Myocyte (in vitro differentiated cells): ENCODE data around the gene PTGIR. TPM values are rescaled to one million over a fixed set of nuclear protein-coding genes. Genes with fewer than 3 reads are reported as not detected.

Experiments
- DNase-seq: peaks from one replicate; pipeline ENCODE4 v3.0.0-alpha.2; 2012; ENCODE audit warnings: low read depth
- total RNA-seq: library from RNA; depleted of rRNA; stranded (reverse); fragments of >200 nt; gene quantifications from 2 replicates; pipeline ENCODE4 v1.2.3, GENCODE V29; 2014

PTGIR gene
- total RNA-seq, 1 donor from 2014 or later = 0.24 TPM

DNA sequence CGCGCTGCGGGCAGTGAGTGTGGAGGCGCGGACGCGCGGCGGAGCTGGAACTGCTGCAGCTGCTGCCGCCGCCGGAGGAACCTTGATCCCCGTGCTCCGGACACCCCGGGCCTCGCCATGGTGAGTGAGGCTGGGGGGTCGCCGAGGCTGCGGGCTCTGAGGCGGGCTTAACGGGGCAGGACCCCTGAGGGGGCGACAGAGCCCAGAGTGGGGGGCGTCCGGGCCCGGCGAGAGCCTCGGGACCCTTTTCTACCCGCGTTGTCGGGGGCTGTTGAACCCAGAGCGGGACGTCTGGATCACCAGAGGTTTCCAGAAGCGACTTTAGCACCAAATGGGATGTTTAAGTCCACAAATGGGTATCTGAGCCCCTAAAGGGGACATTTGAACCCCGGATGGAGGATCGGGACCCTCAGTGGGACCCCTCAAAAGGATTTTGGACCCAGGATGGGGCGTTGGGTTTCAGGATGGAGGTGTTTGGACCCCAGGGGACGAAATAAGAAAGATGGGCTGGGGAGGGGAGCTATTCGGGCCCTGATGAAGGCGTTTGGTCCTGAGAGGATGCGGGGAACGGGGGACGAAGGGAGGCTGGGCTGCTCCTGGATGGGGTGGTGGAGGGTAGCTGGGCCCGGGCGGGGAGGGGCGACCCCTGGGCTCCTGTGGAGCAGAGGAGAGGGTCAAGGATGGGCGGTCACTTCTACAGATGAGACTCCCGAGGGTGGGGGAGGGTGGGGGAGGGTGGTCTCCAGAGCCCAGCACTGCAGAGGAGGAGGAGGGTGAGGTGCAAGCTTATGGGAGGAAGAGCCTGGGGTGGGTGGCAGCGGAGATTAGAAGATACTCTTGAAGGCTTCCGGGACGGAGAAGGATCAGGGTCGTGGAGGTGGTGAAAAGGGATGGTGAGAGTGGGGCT is 23.3 kb downstream of the PTGIR start, which contains the start of gene CALM3:
CALM3 (plus strand) TSS at position 13 of the 907 bp plus-strand sequence; CDS start at position 118, 105 bp downstream.
- DNase-seq = no peak

DNA sequence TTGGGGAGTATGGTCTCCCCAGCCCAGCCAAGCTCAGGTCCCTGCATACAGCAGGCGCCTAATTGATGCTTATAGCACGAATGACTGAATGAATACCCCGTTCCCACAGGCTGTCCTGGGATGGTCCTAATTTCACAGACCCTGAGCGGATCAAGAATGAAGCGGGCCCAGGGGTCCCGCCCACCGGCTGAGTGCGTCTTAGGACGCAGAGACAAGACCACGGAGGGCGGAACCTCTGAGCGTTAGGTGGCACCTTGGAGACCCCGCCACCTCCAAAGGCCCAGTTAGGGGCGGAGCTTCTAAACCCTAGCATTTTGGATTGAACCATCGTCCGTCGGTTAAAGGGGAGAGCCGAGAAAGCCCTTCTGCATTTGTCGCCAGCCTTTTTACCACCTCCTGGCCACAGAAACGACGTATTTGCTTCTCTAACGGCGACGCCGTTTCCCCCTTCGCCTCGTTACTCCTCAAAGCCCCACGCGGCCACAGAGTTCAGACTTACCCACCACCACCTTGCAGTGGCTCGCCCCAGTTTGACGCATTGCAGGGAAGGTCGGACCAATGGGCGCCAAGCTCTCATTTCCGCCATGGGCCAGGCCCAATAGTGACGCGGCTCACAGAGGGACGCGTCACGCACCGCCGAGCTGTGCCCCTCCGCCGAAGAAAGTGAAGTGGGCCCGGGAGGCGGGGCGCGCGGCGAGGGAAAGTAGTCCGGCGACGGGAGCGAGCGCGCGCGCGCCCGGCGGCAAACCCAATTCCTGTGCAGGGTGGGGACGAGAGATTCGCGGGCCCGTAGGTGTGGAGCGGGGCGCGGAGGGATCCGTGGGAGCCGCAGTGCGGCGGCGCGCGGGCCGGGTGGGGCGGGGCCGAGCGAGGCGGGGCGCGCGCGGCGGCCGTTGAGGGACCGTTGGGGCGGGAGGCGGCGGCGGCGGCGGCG is 24.2 kb downstream of the PTGIR start:
- DNase-seq = peak; percentile 98

DNA sequence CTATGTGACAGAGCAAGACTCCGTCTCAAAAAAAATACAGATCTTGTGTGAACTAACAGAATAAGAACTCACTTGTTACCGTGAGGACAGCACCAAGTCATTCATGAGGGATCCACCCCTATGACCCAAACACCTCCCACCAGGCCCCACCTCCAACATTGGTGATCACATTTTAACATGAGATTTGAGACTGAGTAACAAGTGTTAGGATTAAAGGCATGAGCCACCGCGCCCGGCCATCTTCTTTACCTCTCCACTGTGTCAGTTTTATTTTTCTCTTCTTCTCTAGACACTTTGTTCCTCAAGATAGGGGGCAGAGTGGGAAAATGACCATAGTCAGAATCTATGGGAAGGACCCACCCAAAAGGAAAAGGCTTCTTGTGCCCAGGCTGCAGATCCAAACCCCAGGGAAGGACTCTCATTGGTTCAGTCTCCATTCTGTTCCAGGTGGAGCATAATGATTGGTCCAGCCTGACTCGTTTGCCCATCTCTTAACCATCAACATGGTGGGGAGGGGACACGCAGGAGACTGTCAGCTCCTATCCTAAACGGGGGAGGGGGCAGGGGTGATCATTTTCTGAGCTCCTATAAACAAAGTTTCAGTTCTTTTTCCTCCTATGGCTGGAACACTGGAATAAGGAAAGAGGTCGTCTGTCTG is 25.0 kb downstream of the PTGIR start:
- DNase-seq = no peak

- DNase-seq = no peak
Measured at GRCh38 chr19:46598372-46598917, 26.4 kb downstream of the PTGIR start.

DNA sequence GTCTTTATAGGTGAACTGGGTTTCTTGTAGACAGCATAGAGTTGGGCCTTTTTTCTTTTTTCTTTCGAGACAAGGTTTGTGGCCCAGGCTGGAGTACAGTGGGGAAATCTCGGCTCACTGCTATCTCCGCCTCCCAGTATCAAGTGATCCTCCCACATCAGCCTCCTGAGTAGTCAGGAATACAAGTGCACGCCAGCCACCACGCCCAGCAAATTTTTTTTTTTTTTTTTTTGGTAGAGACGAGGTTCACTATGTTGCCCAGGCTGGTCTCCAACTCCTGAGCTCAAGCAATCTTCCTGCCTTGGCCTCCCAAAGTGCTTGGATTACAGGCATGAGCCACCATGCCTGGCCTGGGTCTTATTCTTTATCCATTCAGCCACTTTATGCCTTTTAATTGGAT is 28.9 kb downstream of the PTGIR start:
- no peak for DNase-seq

GRCh38 chr19:46591870-46592269 is 33.0 kb downstream of the PTGIR start:
- DNase-seq = no peak

GRCh38 chr19:46591254-46591653 is 33.6 kb downstream of the PTGIR start:
- no peak for DNase-seq

DNA sequence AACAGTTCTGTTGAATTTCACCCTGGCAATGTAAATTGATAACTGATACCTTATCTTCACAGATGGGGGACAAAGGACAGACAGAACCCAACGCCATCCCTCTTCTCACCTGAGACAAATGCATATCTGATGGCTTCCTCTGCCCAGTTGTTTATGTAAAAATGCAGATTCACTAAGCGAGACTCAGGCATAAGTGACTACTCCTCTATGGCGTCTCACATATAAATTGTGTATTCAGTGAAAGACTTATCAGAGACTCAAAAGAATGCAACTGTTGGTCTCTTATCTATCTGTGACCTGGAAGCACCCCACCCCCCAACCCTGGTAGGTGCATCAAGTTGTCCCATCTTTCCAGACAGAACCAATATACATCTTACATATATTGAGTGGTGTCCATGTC is 37.0 kb downstream of the PTGIR start:
- no peak for DNase-seq

DNA sequence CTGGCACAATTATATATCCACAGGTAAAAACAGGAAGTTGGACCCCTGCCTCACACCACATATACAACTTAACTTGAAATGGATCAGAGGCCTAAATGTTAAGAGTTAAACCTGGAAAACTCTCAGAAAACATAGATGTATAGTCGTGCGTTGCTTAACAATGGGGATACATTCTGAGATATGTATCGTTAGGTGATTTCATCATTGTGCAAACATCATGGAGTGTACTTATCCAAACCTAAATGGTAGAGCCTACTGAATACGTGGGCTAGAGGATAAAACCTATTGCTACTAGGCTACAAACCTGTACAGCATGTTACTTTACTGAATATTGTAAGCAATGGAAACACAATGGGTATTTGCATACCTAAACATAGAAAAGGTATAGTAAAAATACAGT is 38.6 kb downstream of the PTGIR start:
- no peak for DNase-seq

DNA sequence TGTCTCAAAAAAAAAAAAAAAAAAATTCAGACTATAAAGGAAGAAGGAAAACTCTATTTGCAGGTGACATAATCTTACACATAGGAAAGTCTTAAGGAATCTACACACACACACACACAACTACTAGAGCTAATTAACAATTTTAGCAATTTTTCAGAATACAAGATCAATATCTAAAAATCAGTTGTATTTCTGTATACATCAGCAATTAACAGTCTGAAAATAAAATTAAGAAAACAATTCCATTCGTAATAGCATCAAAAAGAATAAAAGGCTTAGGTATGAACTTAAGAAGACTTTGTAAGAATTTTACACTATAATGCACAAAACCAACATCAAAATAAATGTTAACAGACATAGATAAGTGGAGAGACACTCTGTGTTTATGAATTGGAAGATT is 39.4 kb downstream of the PTGIR start:
- no peak for DNase-seq

DNA sequence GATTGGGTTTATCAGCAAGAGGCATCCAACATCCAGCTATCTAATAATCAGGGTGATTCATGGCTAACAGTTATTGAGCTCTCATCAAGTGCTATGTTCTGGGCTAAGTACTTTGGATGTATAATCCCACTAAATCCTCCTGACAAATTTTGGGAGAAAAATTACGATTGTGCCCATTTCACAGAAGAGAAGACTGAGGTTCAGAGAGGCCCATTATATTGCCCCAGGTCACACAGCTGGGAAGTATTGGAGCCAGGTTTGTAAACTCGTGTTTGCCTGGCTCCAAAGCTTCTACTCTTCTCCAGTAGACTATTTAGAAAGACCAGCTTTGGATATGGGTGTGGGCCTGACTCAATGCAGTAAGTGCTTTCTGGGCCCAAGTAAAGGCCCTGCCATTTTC is 44.6 kb downstream of the PTGIR start:
- no peak for DNase-seq

- DNase-seq = peak; percentile 23
Measured at GRCh38 chr19:46579361-46579879, 45.5 kb downstream of the PTGIR start.

- no peak for DNase-seq
Measured at GRCh38 chr19:46578450-46578849, 46.4 kb downstream of the PTGIR start.

- DNase-seq = peak; percentile 57
Measured at GRCh38 chr19:46574533-46574932, 50.4 kb downstream of the PTGIR start.

DNA sequence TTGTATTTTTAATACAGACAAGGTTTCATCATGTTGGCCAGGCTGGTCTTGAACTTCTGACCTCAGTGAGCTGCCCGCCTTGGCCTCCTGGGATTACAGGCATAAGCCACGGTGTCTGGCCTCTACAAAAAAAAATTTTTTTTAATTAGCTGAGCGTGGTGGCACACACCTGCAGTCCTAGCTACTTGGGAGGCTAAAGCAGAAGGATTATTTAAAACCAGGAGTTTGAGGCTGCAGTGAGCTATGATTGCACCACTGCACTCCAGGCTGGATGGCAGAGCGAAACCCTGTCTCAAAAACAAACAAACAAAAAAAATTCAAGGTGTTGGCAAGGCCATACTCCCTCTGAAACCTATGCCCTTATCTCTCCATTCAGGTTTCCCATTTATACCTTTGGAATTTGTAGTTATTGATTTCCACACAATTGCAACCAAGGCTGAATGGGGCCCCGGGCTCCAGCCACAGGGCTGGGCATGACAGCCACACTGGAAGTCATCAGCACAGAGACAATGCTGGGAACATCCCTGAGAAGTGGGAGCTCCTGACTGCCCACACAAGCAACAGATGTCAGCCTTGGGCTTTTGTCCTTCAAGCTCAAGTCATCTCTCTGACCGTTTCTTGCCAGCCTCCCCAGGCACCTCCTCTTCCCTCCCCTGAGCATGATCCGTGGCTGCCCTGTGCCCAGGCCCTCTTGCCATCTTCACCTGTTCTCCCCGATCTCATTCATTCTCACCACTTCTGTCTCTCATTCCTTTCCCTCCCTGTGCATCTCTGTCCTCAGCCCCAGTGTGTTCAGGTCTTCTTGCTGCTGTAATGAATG is 51.0 kb downstream of the PTGIR start:
- peak; percentile 56 for DNase-seq

DNA sequence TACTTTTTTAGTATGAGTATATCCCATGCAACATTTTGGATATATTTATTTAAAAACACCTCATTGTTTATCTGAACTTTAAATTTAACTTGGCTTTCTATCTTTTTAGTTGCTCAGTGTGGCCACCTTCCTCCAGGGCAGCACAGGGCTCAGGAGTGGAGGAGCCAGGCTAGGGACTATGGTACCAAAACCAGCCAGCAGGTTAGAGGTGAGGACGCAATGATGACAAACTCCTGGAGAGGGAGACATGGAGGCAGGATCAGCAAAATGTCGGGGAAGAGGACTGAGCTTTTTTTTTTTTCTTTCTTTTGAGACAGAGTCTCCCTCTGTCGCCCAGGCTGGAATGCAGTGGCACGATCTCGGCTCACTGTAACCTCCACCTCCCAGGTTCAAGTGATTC is 53.4 kb downstream of the PTGIR start:
- peak; percentile 9 for DNase-seq
